Measurements from ENCODE around the gene AUH. TPM values are rescaled to one million over a fixed set of nuclear protein-coding genes. Genes with fewer than 3 reads are reported as not detected.

Gene AUH
- total RNA-seq, 2 donors from 2014 or later, result 23.0 to 23.5 TPM

GRCh38 chr9:91246846-91247245, 114.9 kb downstream of the AUH start:
- Mint-ChIP-seq H3K27me3 (ENCODE audit: insufficient read depth) (peaks cover 2% of the 10 kb centered on the region), H3K4me3 (no peak overlapping the region), H3K36me3 (ENCODE audit: low read depth) (no peaks in the 10 kb centered on the region), H3K27ac (no peak overlapping the region), H3K9me3 (no peaks in the 10 kb centered on the region), H3K4me1 (peaks cover 21% of the 10 kb centered on the region)
- H3K36me3 ChIP-seq (ENCODE audit: control insufficient read depth, insufficient read depth, low read length), result no peaks in the 10 kb centered on the region
- H3K4me3 ChIP-seq (ENCODE audit: low read length), result no peak overlapping the region
- no peaks in the 10 kb centered on the region for H3K9me3 ChIP-seq (ENCODE audit: control insufficient read depth, low read length)
- 86 to 100% methylated on average over 1 to 5 of the region's 5 CpGs for WGBS, 2 experiments (ENCODE audit: insufficient coverage in 1 of 2, insufficient read length in 1 of 2)
- no peak overlapping the region for H3K9ac ChIP-seq (ENCODE audit: extremely low read depth, low read length, poor library complexity, severe bottlenecking)
- H3K4me1 ChIP-seq (ENCODE audit: control insufficient read depth, insufficient read depth, low read length), result no peaks in the 10 kb centered on the region
- H3K27me3 ChIP-seq (ENCODE audit: control insufficient read depth, insufficient read depth, low read length, poor library complexity, severe bottlenecking), result no peaks in the 10 kb centered on the region
- DNase-seq, result no peak
- H3K27ac ChIP-seq (ENCODE audit: low read depth, low read length), result no peak overlapping the region
- TF ChIP-seq, protein P1, sequence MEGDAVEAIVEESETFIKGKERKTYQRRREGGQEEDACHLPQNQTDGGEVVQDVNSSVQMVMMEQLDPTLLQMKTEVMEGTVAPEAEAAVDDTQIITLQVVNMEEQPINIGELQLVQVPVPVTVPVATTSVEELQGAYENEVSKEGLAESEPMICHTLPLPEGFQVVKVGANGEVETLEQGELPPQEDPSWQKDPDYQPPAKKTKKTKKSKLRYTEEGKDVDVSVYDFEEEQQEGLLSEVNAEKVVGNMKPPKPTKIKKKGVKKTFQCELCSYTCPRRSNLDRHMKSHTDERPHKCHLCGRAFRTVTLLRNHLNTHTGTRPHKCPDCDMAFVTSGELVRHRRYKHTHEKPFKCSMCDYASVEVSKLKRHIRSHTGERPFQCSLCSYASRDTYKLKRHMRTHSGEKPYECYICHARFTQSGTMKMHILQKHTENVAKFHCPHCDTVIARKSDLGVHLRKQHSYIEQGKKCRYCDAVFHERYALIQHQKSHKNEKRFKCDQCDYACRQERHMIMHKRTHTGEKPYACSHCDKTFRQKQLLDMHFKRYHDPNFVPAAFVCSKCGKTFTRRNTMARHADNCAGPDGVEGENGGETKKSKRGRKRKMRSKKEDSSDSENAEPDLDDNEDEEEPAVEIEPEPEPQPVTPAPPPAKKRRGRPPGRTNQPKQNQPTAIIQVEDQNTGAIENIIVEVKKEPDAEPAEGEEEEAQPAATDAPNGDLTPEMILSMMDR (conservative IDR thresholded peaks at IDR 0.05), result no peak

- Histone ChIP-seq H3K36me3 (ENCODE audit: control insufficient read depth, insufficient read depth, low read length) (no peaks in the 10 kb centered on the region), H3K27me3 (ENCODE audit: control insufficient read depth, insufficient read depth, low read length, poor library complexity, severe bottlenecking) (no peaks in the 10 kb centered on the region), H3K4me3 (ENCODE audit: low read length) (no peak overlapping the region), H3K27ac (ENCODE audit: low read depth, low read length) (peak overlapping the region; percentile 45), H3K9ac (ENCODE audit: extremely low read depth, low read length, poor library complexity, severe bottlenecking) (no peak overlapping the region), H3K9me3 (ENCODE audit: control insufficient read depth, low read length) (no peaks in the 10 kb centered on the region), H3K4me1 (ENCODE audit: control insufficient read depth, insufficient read depth, low read length) (no peaks in the 10 kb centered on the region)
- Mint-ChIP-seq H3K27ac (no peak overlapping the region), H3K27me3 (ENCODE audit: insufficient read depth) (no peaks in the 10 kb centered on the region), H3K9me3 (no peaks in the 10 kb centered on the region), H3K36me3 (ENCODE audit: low read depth) (no peaks in the 10 kb centered on the region), H3K4me3 (no peak overlapping the region), H3K4me1 (peaks cover 21% of the 10 kb centered on the region)
- 76 to 96% methylated on average over 2 to 8 of the region's 8 CpGs for WGBS, 2 experiments (ENCODE audit: insufficient coverage in 1 of 2, insufficient read length in 1 of 2)
- TF ChIP-seq, protein P1 (conservative IDR thresholded peaks at IDR 0.05), result no peak
- DNase-seq, result no peak
Measured at GRCh38 chr9:91245431-91246313, 116.0 kb downstream of the AUH start.

- no peaks in the 10 kb centered on the region for H3K4me1 ChIP-seq (ENCODE audit: control insufficient read depth, insufficient read depth, low read length)
- no peak overlapping the region for H3K4me3 Mint-ChIP-seq
- 91% methylated on average over 2 of the region's 2 CpGs; no CpG with 5 or more reads in 1 of the 2 experiments for WGBS, 2 experiments (ENCODE audit: insufficient coverage in 1 of 2, insufficient read length in 1 of 2)
- no peaks in the 10 kb centered on the region for H3K27me3 Mint-ChIP-seq (ENCODE audit: insufficient read depth)
- H3K27me3 ChIP-seq (ENCODE audit: control insufficient read depth, insufficient read depth, low read length, poor library complexity, severe bottlenecking), result no peaks in the 10 kb centered on the region
- H3K27ac ChIP-seq (ENCODE audit: low read depth, low read length), result no peak overlapping the region
- peaks cover 21% of the 10 kb centered on the region for H3K4me1 Mint-ChIP-seq
- H3K36me3 ChIP-seq (ENCODE audit: control insufficient read depth, insufficient read depth, low read length), result no peaks in the 10 kb centered on the region
- H3K27ac Mint-ChIP-seq, result no peak overlapping the region
- TF ChIP-seq, protein P1 (conservative IDR thresholded peaks at IDR 0.05), result no peak
- H3K4me3 ChIP-seq (ENCODE audit: low read length), result no peak overlapping the region
- no peaks in the 10 kb centered on the region for H3K36me3 Mint-ChIP-seq (ENCODE audit: low read depth)
- H3K9me3 ChIP-seq (ENCODE audit: control insufficient read depth, low read length), result no peaks in the 10 kb centered on the region
- no peaks in the 10 kb centered on the region for H3K9me3 Mint-ChIP-seq
- no peak overlapping the region for H3K9ac ChIP-seq (ENCODE audit: extremely low read depth, low read length, poor library complexity, severe bottlenecking)
- DNase-seq, result no peak
Measured at GRCh38 chr9:91243029-91243428, 118.7 kb downstream of the AUH start.

All from endodermal cell (in vitro differentiated cells).